Right ventricle myocardium superior (tissue), 1 donor: ENCODE results near the gene FLVCR1. TPM values are rescaled to one million over a fixed set of nuclear protein-coding genes. Genes with fewer than 3 reads are reported as not detected.

Experiments used
- ATAC-seq: fragments of 200-7000 bp; cut with Tn5 transposase; one replicate; pipeline ENCODE4 v1.9.1; 2020; ENCODE audit warnings: mild to moderate bottlenecking; ENCODE audit not compliant: poor library complexity
- DNase-seq: peaks from one replicate; pipeline ENCODE4 v3.0.0-alpha.2; 2020
- intact Hi-C: fragments of 100-400 bp; cut with DNase I; formaldehyde crosslinking; loops from one replicate; pipeline ENCODE4 v1.11.2; 2022
- total RNA-seq: library from RNA; stranded (reverse); fragmentation: NEBNext Ultra II Directional; extraction: Animal tissue kit (Norgen Biotek cat#: 25700); gene quantifications from one replicate; pipeline ENCODE4 v1.2.1, GENCODE V29; 2021
- donor health status: DM: no; HTN: yes; CAD: no; lungs with severe emphysema.

Gene FLVCR1
- total RNA-seq, 1 donor from 2014 or later, result 0.78 TPM

GRCh38 chr1:212937034-212937433 lies 79.0 kb downstream of the FLVCR1 start:
- DNase-seq (no peak), ATAC-seq (no peak)
- intact Hi-C loops, result no loop called here

DNA sequence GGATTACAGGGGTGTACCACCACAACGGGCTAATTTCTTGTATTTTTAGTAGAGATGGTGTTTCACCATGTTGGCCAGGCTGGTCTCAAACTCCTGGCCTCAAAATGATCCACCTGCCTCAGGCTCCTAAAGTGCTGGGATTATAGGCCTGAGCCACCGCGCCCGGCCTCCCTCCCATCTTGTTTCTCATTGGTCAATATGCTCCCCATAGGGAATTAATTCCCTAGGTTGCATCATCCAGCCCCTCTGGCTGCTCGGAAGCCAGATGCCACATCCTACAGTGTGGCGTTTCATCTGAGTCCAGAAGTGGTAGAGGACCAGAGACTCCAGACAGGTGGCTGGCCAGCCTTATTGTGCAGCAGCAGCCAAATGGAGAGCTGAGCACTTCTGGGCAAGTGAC lies 80.8 kb downstream of the FLVCR1 start:
- ATAC-seq, result no peak

DNA sequence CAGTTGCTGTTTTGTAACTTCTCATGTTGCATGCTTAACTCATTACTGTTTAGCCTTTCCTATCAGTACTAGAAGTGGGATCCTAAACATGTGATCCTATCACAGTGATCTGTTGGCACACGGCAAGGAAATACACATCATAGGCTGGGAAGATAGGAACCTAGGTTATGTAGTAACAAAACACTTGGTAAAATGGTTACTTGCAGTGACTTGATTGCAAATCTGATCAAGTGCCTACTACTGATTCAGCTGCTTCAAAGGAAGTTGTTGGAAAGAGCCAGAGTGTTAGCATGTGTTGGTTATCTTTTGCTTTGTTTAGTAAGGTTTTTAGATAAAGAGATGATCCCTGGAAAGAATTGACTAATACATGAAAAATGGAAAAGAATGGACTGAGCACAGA lies 83.4 kb downstream of the FLVCR1 start:
- DNase-seq (no peak), ATAC-seq (no peak)
- intact Hi-C loops, result no loop called here

More for the DNA sequence above, 80.8 kb downstream of the FLVCR1 start:
- no peak for DNase-seq
- intact Hi-C loops, result no loop called here

DNA sequence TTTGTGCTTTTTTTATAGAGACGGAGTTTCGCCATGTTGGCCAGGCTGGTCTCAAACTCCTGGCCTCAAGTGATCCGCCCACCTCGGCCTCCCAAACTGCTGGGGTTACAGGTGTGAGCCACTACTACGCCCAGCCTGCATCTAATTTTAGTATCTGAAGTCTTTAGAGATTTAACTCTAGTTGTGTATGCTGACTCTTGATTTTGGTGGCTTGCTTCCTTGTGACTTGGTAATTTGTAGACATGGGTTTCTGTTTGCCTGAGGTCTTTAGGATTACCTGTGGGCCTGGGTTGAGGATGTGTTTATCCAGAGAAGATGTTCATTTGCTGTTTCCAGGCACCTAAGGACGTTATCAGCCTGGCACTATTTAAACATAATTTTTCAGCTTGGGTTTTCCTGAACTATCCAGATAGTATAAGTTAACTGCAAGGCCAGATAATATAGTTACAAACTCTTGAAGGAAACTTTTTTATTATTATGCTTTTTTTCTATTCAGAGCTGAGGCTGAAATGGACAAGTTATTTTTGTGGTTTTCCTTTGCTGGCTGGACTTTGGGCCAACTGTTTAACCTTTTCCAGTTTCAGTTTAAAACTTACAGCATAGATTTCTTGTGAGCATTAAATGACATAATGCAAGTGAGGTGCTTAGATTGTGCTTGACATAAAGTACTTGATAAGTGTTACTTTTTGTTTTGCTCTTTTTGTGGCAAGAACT lies 84.8 kb downstream of the FLVCR1 start:
- DNase-seq (no peak), ATAC-seq (no peak)
- intact Hi-C loops, result no loop called here

GRCh38 chr1:212943393-212943710 lies 85.3 kb downstream of the FLVCR1 start:
- ATAC-seq (no peak), DNase-seq (no peak)
- intact Hi-C loops, result no loop called here

GRCh38 chr1:212944229-212944901 lies 86.3 kb downstream of the FLVCR1 start:
- no peak for DNase-seq
- intact Hi-C loops, result no loop called here
- no peak for ATAC-seq

DNA sequence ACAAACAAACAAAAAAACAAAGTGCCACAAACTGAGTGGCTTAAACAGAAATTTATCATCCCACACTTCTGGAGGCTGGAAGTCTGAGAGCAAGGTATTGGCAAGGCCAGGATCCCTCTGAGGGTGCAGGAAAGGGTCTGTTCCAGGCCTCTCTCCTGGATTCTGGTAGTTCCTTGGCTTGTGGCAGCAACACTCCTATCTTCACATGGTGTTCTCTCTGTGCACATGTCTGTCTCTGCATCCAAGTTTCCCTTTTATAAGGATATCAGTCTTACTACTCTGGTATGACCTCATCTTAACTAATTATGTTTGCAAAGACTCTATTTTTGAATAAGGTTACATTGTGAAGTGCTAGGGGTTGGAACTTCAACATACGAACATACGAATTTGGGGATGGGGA lies 87.0 kb downstream of the FLVCR1 start:
- ATAC-seq (no peak), DNase-seq (no peak)
- intact Hi-C loops, result no loop called here

GRCh38 chr1:212945463-212946160 lies 87.5 kb downstream of the FLVCR1 start:
- ATAC-seq, result no peak

GRCh38 chr1:212946872-212947271 lies 88.8 kb downstream of the FLVCR1 start:
- ATAC-seq (no peak), DNase-seq (no peak)
- intact Hi-C loops, result no loop called here

More at GRCh38 chr1:212945463-212946160, 87.5 kb downstream of the FLVCR1 start:
- intact Hi-C loops, result no loop called here
- no peak for DNase-seq

Other genes starting within 250 kb of the FLVCR1 start
- 15.4 TPM for gene ATF3, start 249.5 kb upstream of the FLVCR1 start, total RNA-seq
- gene BATF3, start 158.4 kb upstream of the FLVCR1 start, total RNA-seq, result 1.3 TPM
- gene NSL1, start 66.5 kb upstream of the FLVCR1 start, total RNA-seq, result 24.6 TPM
- 22.0 TPM for gene TATDN3, start 66.4 kb upstream of the FLVCR1 start, total RNA-seq
- gene SPATA45, start 10.6 kb upstream of the FLVCR1 start, total RNA-seq, result not detected
- 2.2 TPM for gene VASH2, start 92.3 kb downstream of the FLVCR1 start, total RNA-seq
- 17.1 TPM for gene ANGEL2, start 157.6 kb downstream of the FLVCR1 start, total RNA-seq
- gene RPS6KC1, start 193.0 kb downstream of the FLVCR1 start, total RNA-seq, result 9.7 TPM